SK-N-SH (cell line): ENCODE data around the gene CHCHD6. TPM values are rescaled to one million over a fixed set of nuclear protein-coding genes. Genes with fewer than 3 reads are reported as not detected.
A peak's percentile ranks its signal among the peaks of the same experiment; 100 is the strongest.

Source experiments
- CHD2 ChIP-seq: fragments of 150-350 bp; IDR thresholded peaks from 2 replicates; pipeline ENCODE4 v1.6.1; 2018; ENCODE audit warnings: low read length; ENCODE audit not compliant: partially characterized antibody
- EP300 ChIP-seq, 2 experiments: IDR thresholded peaks; 2 replicates each; pipeline versions ENCODE4 v1.4.0 to v1.6.1; 2012; ENCODE audit warnings: borderline replicate concordance in 1 of 2, low read depth in 1 of 2, low read length in 1 of 2
- FOXJ3 ChIP-seq: sonication (generic); formaldehyde crosslinking; IDR thresholded peaks from 2 replicates; pipeline ENCODE4 v1.5.1; 2020; ENCODE audit warnings: mild to moderate bottlenecking, missing genetic modification reagents
- GABPA ChIP-seq: IDR thresholded peaks from 2 replicates; pipeline ENCODE4 v1.4.0; 2012; ENCODE audit warnings: low read depth, mild to moderate bottlenecking
- JUND ChIP-seq: IDR thresholded peaks from 2 replicates; pipeline ENCODE4 v1.4.0; 2012
- MXI1 ChIP-seq: IDR thresholded peaks from 2 replicates; pipeline ENCODE4 v1.6.1; 2012; ENCODE audit warnings: mild to moderate bottlenecking, low read depth, low read length, improper control_type of control experiment
- RAD21 ChIP-seq: IDR thresholded peaks from 2 replicates; pipeline ENCODE4 v1.6.1; 2012; ENCODE audit warnings: mild to moderate bottlenecking, low read length
- RFX5 ChIP-seq: IDR thresholded peaks from 2 replicates; pipeline ENCODE4 v1.6.1; 2012; ENCODE audit warnings: mild to moderate bottlenecking, improper control_type of control experiment, low read length
- RXRA ChIP-seq: IDR thresholded peaks from 2 replicates; pipeline ENCODE4 v1.4.0; 2012; ENCODE audit warnings: low read depth, mild to moderate bottlenecking, borderline replicate concordance
- SIN3A ChIP-seq: IDR thresholded peaks from 2 replicates; pipeline ENCODE4 v1.6.1; 2012; ENCODE audit warnings: low read depth, mild to moderate bottlenecking, low read length, moderate library complexity, borderline replicate concordance
- TCF12 ChIP-seq: IDR thresholded peaks from 2 replicates; pipeline ENCODE4 v1.4.0; 2012
- polyA plus RNA-seq, 3 experiments: library from polyadenylated mRNA; depleted of rRNA; stranded (reverse); fragments of >200 nt; gene quantifications; 2 replicates each; pipeline ENCODE4 v1.2.3, GENCODE V29; 2012
- TF ChIP-seq, protein P1 (sequence below): IDR thresholded peaks from 2 replicates; pipeline ENCODE4 v1.6.1; 2012; ENCODE audit warnings: mild to moderate bottlenecking, low read depth, low read length, moderate library complexity
- TF ChIP-seq, protein P2 (sequence below): fragments of 150-350 bp; IDR thresholded peaks from 2 replicates; pipeline ENCODE4 v1.6.1; 2016; ENCODE audit warnings: mild to moderate bottlenecking, low read depth, low read length
- TF ChIP-seq, protein P3 (sequence below): IDR thresholded peaks from 2 replicates; pipeline ENCODE4 v1.4.0; 2012; ENCODE audit warnings: low read depth, borderline replicate concordance
- TF ChIP-seq, protein P4 (sequence below): fragments of 200-600 bp; sonication (generic); IDR thresholded peaks from 2 replicates; pipeline ENCODE4 v1.6.1; 2017; ENCODE audit warnings: antibody characterized with exemption, mild to moderate bottlenecking, moderate library complexity
- TF ChIP-seq, protein P5 (sequence below): IDR thresholded peaks from 2 replicates; pipeline ENCODE4 v1.4.0; 2012; ENCODE audit warnings: low read depth, borderline replicate concordance

Gene CHCHD6
- polyA plus RNA-seq, 1 of the 3 experiments (the other 2 are of a cell fraction), result 42.5 TPM

DNA sequence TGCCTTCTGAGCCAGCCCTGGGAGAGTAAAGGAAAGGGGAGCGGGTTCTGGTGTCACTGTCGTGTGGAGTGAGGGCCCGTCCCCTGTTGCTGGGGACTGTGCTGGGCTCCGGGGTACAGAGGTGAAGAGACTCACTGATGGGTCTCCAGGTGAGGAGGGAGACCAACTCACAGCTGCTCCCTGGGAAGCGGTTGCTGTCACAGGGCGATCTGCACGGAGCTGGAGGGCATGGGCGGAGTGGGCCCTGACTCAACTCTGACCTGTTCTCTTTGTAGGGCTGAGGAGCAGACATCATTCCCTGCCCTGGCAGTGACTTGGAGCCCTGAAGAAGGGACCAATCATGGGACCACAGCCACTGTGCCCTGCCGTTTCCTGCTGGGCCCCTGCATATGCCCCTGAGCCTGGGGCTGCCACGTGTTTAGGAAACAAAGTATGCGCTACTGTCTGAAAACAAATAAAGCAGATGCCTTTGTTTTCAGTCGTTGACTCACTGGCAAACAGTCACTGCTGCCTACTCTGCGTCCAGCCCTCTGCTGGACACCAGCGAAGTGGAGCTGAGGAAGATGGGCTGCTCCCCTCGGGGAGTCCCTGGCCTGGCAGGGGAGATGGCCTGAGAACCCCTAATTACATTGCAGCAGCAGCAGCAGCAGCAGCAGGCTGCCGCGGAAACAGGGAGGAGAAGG, 256.0 kb downstream of the CHCHD6 start (continued):
- TF ChIP-seq, protein P1, sequence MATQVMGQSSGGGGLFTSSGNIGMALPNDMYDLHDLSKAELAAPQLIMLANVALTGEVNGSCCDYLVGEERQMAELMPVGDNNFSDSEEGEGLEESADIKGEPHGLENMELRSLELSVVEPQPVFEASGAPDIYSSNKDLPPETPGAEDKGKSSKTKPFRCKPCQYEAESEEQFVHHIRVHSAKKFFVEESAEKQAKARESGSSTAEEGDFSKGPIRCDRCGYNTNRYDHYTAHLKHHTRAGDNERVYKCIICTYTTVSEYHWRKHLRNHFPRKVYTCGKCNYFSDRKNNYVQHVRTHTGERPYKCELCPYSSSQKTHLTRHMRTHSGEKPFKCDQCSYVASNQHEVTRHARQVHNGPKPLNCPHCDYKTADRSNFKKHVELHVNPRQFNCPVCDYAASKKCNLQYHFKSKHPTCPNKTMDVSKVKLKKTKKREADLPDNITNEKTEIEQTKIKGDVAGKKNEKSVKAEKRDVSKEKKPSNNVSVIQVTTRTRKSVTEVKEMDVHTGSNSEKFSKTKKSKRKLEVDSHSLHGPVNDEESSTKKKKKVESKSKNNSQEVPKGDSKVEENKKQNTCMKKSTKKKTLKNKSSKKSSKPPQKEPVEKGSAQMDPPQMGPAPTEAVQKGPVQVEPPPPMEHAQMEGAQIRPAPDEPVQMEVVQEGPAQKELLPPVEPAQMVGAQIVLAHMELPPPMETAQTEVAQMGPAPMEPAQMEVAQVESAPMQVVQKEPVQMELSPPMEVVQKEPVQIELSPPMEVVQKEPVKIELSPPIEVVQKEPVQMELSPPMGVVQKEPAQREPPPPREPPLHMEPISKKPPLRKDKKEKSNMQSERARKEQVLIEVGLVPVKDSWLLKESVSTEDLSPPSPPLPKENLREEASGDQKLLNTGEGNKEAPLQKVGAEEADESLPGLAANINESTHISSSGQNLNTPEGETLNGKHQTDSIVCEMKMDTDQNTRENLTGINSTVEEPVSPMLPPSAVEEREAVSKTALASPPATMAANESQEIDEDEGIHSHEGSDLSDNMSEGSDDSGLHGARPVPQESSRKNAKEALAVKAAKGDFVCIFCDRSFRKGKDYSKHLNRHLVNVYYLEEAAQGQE, result no peak
- TF ChIP-seq RFX5 (no peak), SIN3A (no peak), RAD21 (peak; percentile 48), RXRA (no peak), GABPA (no peak), CHD2 (peak; percentile 35), EP300 (IDR thresholded peaks at IDR 0.05; ENCODE audit: borderline replicate concordance in 1 of 2, low read depth in 1 of 2, low read length in 1 of 2) (no peak), FOXJ3 (CRISPR knock-in tag) (no peak; the same call in 1 of the 2 replicates), JUND (no peak), TCF12 (peak; percentile 33; the same call in 1 of the 2 replicates), MXI1 (peak; percentile 78; the same call in 1 of the 2 replicates)
- TF ChIP-seq, protein P2, sequence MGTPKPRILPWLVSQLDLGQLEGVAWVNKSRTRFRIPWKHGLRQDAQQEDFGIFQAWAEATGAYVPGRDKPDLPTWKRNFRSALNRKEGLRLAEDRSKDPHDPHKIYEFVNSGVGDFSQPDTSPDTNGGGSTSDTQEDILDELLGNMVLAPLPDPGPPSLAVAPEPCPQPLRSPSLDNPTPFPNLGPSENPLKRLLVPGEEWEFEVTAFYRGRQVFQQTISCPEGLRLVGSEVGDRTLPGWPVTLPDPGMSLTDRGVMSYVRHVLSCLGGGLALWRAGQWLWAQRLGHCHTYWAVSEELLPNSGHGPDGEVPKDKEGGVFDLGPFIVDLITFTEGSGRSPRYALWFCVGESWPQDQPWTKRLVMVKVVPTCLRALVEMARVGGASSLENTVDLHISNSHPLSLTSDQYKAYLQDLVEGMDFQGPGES, result no peak
- TF ChIP-seq, protein P3, sequence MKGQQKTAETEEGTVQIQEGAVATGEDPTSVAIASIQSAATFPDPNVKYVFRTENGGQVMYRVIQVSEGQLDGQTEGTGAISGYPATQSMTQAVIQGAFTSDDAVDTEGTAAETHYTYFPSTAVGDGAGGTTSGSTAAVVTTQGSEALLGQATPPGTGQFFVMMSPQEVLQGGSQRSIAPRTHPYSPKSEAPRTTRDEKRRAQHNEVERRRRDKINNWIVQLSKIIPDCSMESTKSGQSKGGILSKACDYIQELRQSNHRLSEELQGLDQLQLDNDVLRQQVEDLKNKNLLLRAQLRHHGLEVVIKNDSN, result no peak
- TF ChIP-seq, protein P4, sequence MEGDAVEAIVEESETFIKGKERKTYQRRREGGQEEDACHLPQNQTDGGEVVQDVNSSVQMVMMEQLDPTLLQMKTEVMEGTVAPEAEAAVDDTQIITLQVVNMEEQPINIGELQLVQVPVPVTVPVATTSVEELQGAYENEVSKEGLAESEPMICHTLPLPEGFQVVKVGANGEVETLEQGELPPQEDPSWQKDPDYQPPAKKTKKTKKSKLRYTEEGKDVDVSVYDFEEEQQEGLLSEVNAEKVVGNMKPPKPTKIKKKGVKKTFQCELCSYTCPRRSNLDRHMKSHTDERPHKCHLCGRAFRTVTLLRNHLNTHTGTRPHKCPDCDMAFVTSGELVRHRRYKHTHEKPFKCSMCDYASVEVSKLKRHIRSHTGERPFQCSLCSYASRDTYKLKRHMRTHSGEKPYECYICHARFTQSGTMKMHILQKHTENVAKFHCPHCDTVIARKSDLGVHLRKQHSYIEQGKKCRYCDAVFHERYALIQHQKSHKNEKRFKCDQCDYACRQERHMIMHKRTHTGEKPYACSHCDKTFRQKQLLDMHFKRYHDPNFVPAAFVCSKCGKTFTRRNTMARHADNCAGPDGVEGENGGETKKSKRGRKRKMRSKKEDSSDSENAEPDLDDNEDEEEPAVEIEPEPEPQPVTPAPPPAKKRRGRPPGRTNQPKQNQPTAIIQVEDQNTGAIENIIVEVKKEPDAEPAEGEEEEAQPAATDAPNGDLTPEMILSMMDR, result peak; percentile 57
- TF ChIP-seq, protein P5, sequence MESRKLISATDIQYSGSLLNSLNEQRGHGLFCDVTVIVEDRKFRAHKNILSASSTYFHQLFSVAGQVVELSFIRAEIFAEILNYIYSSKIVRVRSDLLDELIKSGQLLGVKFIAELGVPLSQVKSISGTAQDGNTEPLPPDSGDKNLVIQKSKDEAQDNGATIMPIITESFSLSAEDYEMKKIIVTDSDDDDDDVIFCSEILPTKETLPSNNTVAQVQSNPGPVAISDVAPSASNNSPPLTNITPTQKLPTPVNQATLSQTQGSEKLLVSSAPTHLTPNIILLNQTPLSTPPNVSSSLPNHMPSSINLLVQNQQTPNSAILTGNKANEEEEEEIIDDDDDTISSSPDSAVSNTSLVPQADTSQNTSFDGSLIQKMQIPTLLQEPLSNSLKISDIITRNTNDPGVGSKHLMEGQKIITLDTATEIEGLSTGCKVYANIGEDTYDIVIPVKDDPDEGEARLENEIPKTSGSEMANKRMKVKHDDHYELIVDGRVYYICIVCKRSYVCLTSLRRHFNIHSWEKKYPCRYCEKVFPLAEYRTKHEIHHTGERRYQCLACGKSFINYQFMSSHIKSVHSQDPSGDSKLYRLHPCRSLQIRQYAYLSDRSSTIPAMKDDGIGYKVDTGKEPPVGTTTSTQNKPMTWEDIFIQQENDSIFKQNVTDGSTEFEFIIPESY, result no peak
